Panc1 (cell line): Measurements from ENCODE around the gene ALDOC. TPM values are rescaled to one million over a fixed set of nuclear protein-coding genes. Genes with fewer than 3 reads are reported as not detected.

Experiments used
- ATAC-seq: fragments of 200-7000 bp; cut with Tn5 transposase; 2 replicates; pipeline ENCODE4 v1.9.1; 2020; ENCODE audit warnings: mild to moderate bottlenecking, moderate library complexity
- BruUV-seq: library from RNA; stranded (reverse); fragments of 400-500 nt; replicated peaks from 2 replicates; lab custom pipeline; 2021; lab: Mats Ljungman, UMichigan
- CTCF ChIA-PET: fragments of 300-600 bp; sonication (Branson Sonifier 250); formaldehyde crosslinking; loops from one replicate; lab custom pipeline; 2022; ENCODE audit warnings: antibody characterized with exemption; lab: Charles Lee
- POLR2A ChIA-PET: fragments of 300-600 bp; sonication (Branson Sonifier 250); formaldehyde crosslinking; loops from one replicate; lab custom pipeline; 2022; ENCODE audit warnings: antibody characterized with exemption; lab: Charles Lee
- DNase-seq: peaks from one replicate; pipeline ENCODE4 v3.0.0-alpha.2; 2010; ENCODE audit warnings: low read depth, low spot score
- H3K27ac ChIP-seq: 2 replicates; pipeline ENCODE4 v1.5.1; 2011; ENCODE audit warnings: mild to moderate bottlenecking, low read length, inconsistent platforms
- H3K27me3 ChIP-seq: fragments of 200-500 bp; sonication (Bioruptor generic); 2 replicates; pipeline ENCODE4 v1.6.0; 2014; ENCODE audit warnings: low read length, inconsistent platforms; ENCODE audit not compliant: control insufficient read depth, insufficient read depth
- H3K36me3 ChIP-seq: fragments of 200-500 bp; sonication (Bioruptor generic); 2 replicates; pipeline ENCODE4 v1.5.1; 2014; ENCODE audit warnings: inconsistent platforms, mild to moderate bottlenecking, low read length, moderate library complexity; ENCODE audit not compliant: control insufficient read depth, insufficient read depth
- H3K4me1 ChIP-seq: 2 replicates; pipeline ENCODE4 v1.5.1; 2011; ENCODE audit warnings: inconsistent platforms, mild to moderate bottlenecking, low read length, moderate library complexity; ENCODE audit not compliant: control insufficient read depth, insufficient read depth
- H3K4me3 ChIP-seq, 2 experiments: 2 replicates each; pipeline ENCODE4 v1.5.1; 2011 to 2012; ENCODE audit warnings: low read depth in 2 of 2, low read length in 2 of 2, mild to moderate bottlenecking in 2 of 2, inconsistent platforms in 1 of 2, moderate library complexity in 1 of 2
- H3K9me3 ChIP-seq: fragments of 200-500 bp; sonication (Bioruptor generic); 2 replicates; pipeline ENCODE4 v1.5.1; 2014; ENCODE audit warnings: low read depth, mild to moderate bottlenecking, inconsistent platforms, low read length, moderate library complexity; ENCODE audit not compliant: control insufficient read depth, insufficient read depth
- CTCF ChIP-seq: fragments of 450-650 bp; IDR thresholded peaks from 2 replicates; pipeline ENCODE4 v1.5.1; 2017; ENCODE audit warnings: mild to moderate bottlenecking
- POLR2AphosphoS5 ChIP-seq: IDR thresholded peaks from 2 replicates; pipeline ENCODE4 v1.6.1; 2012; ENCODE audit warnings: mild to moderate bottlenecking, low read depth, low read length, moderate library complexity
- REST ChIP-seq, 2 experiments: IDR thresholded peaks; 2 replicates each; pipeline ENCODE4 v1.6.1; 2011 to 2012; ENCODE audit warnings: low read depth in 2 of 2, control low read depth in 1 of 2, low read length in 1 of 2, mild to moderate bottlenecking in 1 of 2, moderate library complexity in 1 of 2; ENCODE audit not compliant: insufficient read depth in 1 of 2
- SIN3A ChIP-seq: IDR thresholded peaks from 2 replicates; pipeline ENCODE4 v1.6.1; 2012; ENCODE audit warnings: low read depth, mild to moderate bottlenecking, low read length, moderate library complexity, borderline replicate concordance; ENCODE audit not compliant: insufficient read depth
- TCF7L2 ChIP-seq: IDR thresholded peaks from 2 replicates; pipeline ENCODE4 v1.6.1; 2011; ENCODE audit warnings: mild to moderate bottlenecking, low read depth, low read length, inconsistent platforms
- in situ Hi-C: cut with HindIII; loops from 2 replicates; pipeline ENCODE4 v1.10.0; 2016; ENCODE audit warnings: low sequenced_read_pairs, low pct_unique_long_range_greater_than_20kb
- intact Hi-C: fragments of 100-400 bp; cut with micrococcal nuclease; formaldehyde crosslinking; loops from one replicate; pipeline ENCODE4 v1.10.0; 2022; ENCODE audit not compliant: unreplicated experiment
- total RNA-seq: library from RNA; stranded (reverse); gene quantifications from one replicate; pipeline ENCODE4 v1.2.1, GENCODE V29; 2021; ENCODE audit not compliant: unreplicated experiment

ALDOC gene
- total RNA-seq, 1 experiment from 2014 or later = 13.4 TPM

GRCh38 chr17:28573966-28574480 lies 2.7 kb downstream of the ALDOC start:
- ATAC-seq = no peak
- Histone ChIP-seq H3K9me3 (no peaks in the 10 kb centered on the region), H3K36me3 (no peaks in the 10 kb centered on the region; the same call in 1 of the 2 replicates), H3K27me3 (no peaks in the 10 kb centered on the region), H3K4me3 (no peak overlapping the region), H3K4me1 (peaks cover 22% of the 10 kb centered on the region), H3K27ac (no peak overlapping the region)
- in situ Hi-C loops (no loop called here), intact Hi-C loops (no loop called here)
- ChIA-PET POLR2A (interaction anchor here (0.7 kb wide), 1 partner anchor 76 kb away, joined by 3 read pairs; no protein-coding TSS in a partner anchor), CTCF (interaction anchor here (0.6 to 0.9 kb wide), 3 partner anchors 31 to 157 kb away, joined by 3 to 5 read pairs (median 3); no protein-coding TSS in a partner anchor)
- no TSS peak for BruUV-seq
- TF ChIP-seq SIN3A = no peak
- no peak for TF ChIP-seq CTCF
- TF ChIP-seq REST (IDR thresholded peaks at IDR 0.05; ENCODE audit: insufficient read depth in 1 of 2, low read depth in 2 of 2, low read length in 1 of 2) = no peak
- no peak for TF ChIP-seq TCF7L2
- no peak for TF ChIP-seq POLR2AphosphoS5
- DNase-seq = no peak

- no peak for DNase-seq
- ChIA-PET POLR2A (no interaction called here), CTCF (no interaction called here)
- Histone ChIP-seq H3K27me3 (no peaks in the 10 kb centered on the region), H3K4me3 (no peak overlapping the region), H3K9me3 (no peaks in the 10 kb centered on the region), H3K27ac (no peak overlapping the region), H3K36me3 (no peaks in the 10 kb centered on the region; the same call in 1 of the 2 replicates), H3K4me1 (peaks cover 22% of the 10 kb centered on the region)
- in situ Hi-C loops = no loop called here
- no peak for ATAC-seq
- no peak for TF ChIP-seq REST (IDR thresholded peaks at IDR 0.05; ENCODE audit: insufficient read depth in 1 of 2, low read depth in 2 of 2, low read length in 1 of 2)
- no peak for TF ChIP-seq POLR2AphosphoS5
- no peak for TF ChIP-seq SIN3A
- TF ChIP-seq CTCF = no peak
- TF ChIP-seq TCF7L2 = no peak
- intact Hi-C loops = no loop called here
- BruUV-seq = no TSS peak
Measured at GRCh38 chr17:28573521-28573920, 3.2 kb downstream of the ALDOC start.
